ENCODE results near the gene OR8B12.

DNA sequence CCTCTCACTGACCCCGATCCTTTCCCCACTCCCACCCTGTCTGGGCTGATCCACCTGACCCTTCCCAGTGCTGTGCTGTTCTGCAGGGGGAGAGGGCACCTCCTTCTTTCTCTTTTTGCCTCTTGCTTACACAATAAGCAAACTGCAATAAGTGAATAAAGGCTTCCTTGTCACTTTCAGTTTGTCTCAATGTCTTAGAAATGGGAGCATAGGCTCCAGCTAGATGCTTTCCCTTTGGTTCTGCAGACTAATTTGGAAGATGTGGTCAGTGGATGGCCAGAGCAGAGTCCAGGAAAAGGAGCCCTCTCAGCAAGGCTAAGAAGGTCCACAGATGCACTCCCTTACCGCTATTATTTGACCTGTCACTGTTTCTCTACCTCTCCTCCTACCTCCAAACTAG, 9.4 kb downstream of the OR8B12 start:
- TF ChIP-seq, protein P1, sequence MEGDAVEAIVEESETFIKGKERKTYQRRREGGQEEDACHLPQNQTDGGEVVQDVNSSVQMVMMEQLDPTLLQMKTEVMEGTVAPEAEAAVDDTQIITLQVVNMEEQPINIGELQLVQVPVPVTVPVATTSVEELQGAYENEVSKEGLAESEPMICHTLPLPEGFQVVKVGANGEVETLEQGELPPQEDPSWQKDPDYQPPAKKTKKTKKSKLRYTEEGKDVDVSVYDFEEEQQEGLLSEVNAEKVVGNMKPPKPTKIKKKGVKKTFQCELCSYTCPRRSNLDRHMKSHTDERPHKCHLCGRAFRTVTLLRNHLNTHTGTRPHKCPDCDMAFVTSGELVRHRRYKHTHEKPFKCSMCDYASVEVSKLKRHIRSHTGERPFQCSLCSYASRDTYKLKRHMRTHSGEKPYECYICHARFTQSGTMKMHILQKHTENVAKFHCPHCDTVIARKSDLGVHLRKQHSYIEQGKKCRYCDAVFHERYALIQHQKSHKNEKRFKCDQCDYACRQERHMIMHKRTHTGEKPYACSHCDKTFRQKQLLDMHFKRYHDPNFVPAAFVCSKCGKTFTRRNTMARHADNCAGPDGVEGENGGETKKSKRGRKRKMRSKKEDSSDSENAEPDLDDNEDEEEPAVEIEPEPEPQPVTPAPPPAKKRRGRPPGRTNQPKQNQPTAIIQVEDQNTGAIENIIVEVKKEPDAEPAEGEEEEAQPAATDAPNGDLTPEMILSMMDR (IDR thresholded peaks at IDR 0.05; ENCODE audit: insufficient read depth, low read length, poor library complexity, severe bottlenecking) = no peak
- no peak for TF ChIP-seq EZH2phosphoT487 (conservative IDR thresholded peaks at IDR 0.05; ENCODE audit: low read length)

Data from SU-DHL-6 (cell line).